SU-DHL-6 (cell line): ENCODE data around the gene NHLRC3.
"Not testable (repeated sequence)": the region's sequence is repeated elsewhere in the genome, so short reads cannot be mapped to it uniquely, and the experiment has no call there.

Experiments
- H2AFZ ChIP-seq: fragments of 200-600 bp; sonication (generic); 2 replicates; pipeline ENCODE4 v1.6.1; 2014; ENCODE audit warnings: low read depth, mild to moderate bottlenecking, moderate library complexity, mixed read lengths, antibody characterized with exemption, low read length; ENCODE audit not compliant: severe bottlenecking
- H3F3A ChIP-seq: fragments of 200-600 bp; shearing (Covaris generic); 2 replicates; pipeline ENCODE4 v1.6.0; 2016; ENCODE audit warnings: antibody characterized with exemption, mild to moderate bottlenecking; ENCODE audit not compliant: insufficient read depth
- H3K27ac ChIP-seq: fragments of 200-600 bp; sonication (generic); 2 replicates; pipeline ENCODE4 v1.5.1; 2016; ENCODE audit warnings: low read depth, mild to moderate bottlenecking, low read length, moderate library complexity, mixed read lengths
- H3K27me3 ChIP-seq: fragments of 200-600 bp; sonication (generic), shearing (Covaris generic); 2 replicates; pipeline ENCODE4 v1.6.0; 2014; ENCODE audit warnings: mild to moderate bottlenecking, low read length
- H3K36me3 ChIP-seq: fragments of 200-600 bp; sonication (generic); 2 replicates; pipeline ENCODE4 v1.6.1; 2014; ENCODE audit warnings: mild to moderate bottlenecking, low read length, mixed read lengths
- H3K4me2 ChIP-seq: fragments of 300-600, 200-600 bp; shearing (Covaris generic), sonication (generic); 2 replicates; pipeline ENCODE4 v1.6.0; 2014; ENCODE audit warnings: low read length, low read depth, mild to moderate bottlenecking; ENCODE audit not compliant: poor library complexity, severe bottlenecking
- H3K4me3 ChIP-seq: fragments of 200-600 bp; sonication (generic); 2 replicates; pipeline ENCODE4 v1.5.1; 2014; ENCODE audit warnings: antibody characterized with exemption, low read length, mild to moderate bottlenecking, mixed read lengths; ENCODE audit not compliant: insufficient read depth, poor library complexity, severe bottlenecking
- H3K79me2 ChIP-seq: fragments of 200-600 bp; sonication (generic); 2 replicates; pipeline ENCODE4 v1.6.1; 2014; ENCODE audit warnings: mild to moderate bottlenecking, low read length, moderate library complexity; ENCODE audit not compliant: insufficient read depth
- H3K9ac ChIP-seq: fragments of 200-600 bp; sonication (generic); 2 replicates; pipeline ENCODE4 v1.7.0; 2014; ENCODE audit warnings: mild to moderate bottlenecking, low read length
- H3K9me2 ChIP-seq: fragments of 200-600 bp; sonication (generic); replicated peaks from 2 replicates; pipeline ENCODE4 v1.6.1; 2014; ENCODE audit warnings: low read length; ENCODE audit not compliant: insufficient read depth
- H3K9me3 ChIP-seq: fragments of 200-600 bp; sonication (generic); 2 replicates; pipeline ENCODE4 v1.6.1; 2014; ENCODE audit warnings: low read length, mixed read lengths; ENCODE audit not compliant: insufficient read depth
- H4K20me1 ChIP-seq: fragments of 200-600 bp; sonication (generic); 2 replicates; pipeline ENCODE4 v1.6.1; 2014; ENCODE audit warnings: low read depth, mild to moderate bottlenecking, antibody characterized with exemption, low read length, moderate library complexity, mixed read lengths
- CTCF ChIP-seq: fragments of 200-600 bp; sonication (generic); IDR thresholded peaks from one replicate; pipeline ENCODE4 v1.5.1; 2017; ENCODE audit warnings: antibody characterized with exemption, mild to moderate bottlenecking, low read length, moderate library complexity; ENCODE audit not compliant: insufficient read depth, poor library complexity, severe bottlenecking
- EZH2phosphoT487 ChIP-seq: fragments of 200-600 bp; sonication (generic), shearing (Covaris generic); conservative IDR thresholded peaks from 2 replicates; pipeline ENCODE4 v1.6.1; 2018; ENCODE audit warnings: mild to moderate bottlenecking, antibody characterized with exemption, low read length, moderate library complexity, mixed read lengths

Gene NHLRC3

GRCh38 chr13:38998739-38999138 is 39.5 kb upstream of the NHLRC3 start:
- Histone ChIP-seq H3K79me2 (no peaks in the 10 kb centered on the region), H3K27ac (no peak overlapping the region), H4K20me1 (no peaks in the 10 kb centered on the region), H2AFZ (no peak overlapping the region), H3K9me2 (no peaks in the 10 kb centered on the region), H3K9ac (no peak overlapping the region), H3K9me3 (no peaks in the 10 kb centered on the region), H3K4me2 (no peak overlapping the region), H3K27me3 (no peaks in the 10 kb centered on the region), H3K4me3 (no peak overlapping the region), H3F3A (no peaks in the 10 kb centered on the region), H3K36me3 (no peaks in the 10 kb centered on the region)
- TF ChIP-seq EZH2phosphoT487 (no peak), CTCF (no peak)

DNA sequence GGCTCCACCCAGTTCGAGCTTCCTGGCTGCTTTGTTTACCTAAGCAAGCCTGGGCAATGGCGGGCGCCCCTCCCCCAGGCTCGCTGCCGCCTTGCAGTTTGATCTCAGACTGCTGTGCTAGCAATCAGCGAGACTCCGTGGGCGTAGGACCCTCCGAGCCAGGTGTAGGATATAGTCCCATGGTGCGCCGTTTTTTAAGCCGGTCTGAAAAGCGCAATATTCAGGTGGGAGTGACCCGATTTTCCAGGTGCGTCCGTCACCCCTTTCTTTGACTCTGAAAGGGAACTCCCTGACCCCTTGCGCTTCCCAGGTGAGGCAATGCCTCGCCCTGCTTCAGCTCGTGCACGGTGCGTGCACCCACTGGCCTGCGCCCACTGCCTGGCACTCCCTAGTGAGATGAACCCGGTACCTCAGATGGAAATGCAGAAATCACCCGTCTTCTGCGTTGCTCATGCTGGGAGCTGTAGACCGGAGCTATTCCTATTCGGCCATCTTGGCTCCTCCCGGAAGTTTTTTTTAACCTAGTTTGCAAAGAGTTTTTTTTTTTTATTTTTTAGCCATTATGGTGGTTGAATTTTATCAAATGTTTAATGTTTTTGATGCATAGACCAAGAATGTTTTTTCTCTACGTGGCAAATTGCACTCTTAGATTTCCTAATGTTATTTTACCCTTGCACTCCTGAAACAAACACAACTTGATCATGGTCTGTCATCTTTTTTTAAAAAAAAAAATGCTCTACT is 31.7 kb upstream of the NHLRC3 start:
- H3F3A ChIP-seq, H3K79me2 ChIP-seq, H2AFZ ChIP-seq, H3K9ac ChIP-seq, H3K9me2 ChIP-seq, H3K27me3 ChIP-seq, H3K27ac ChIP-seq, H4K20me1 ChIP-seq, H3K4me2 ChIP-seq, H3K9me3 ChIP-seq, H3K4me3 ChIP-seq: not testable (repeated sequence)
- H3K36me3 ChIP-seq, result peaks cover 27% of the 10 kb centered on the region; the same call in 1 of the 2 replicates

- Histone ChIP-seq H3K27me3 (no peaks in the 10 kb centered on the region), H3K36me3 (peaks cover 56% of the 10 kb centered on the region; the same call in 1 of the 2 replicates), H3F3A (no peaks in the 10 kb centered on the region), H3K4me2 (no peak overlapping the region), H3K9me2 (no peaks in the 10 kb centered on the region), H3K4me3 (no peak overlapping the region), H3K79me2 (no peaks in the 10 kb centered on the region), H3K27ac (no peak overlapping the region), H3K9me3 (no peaks in the 10 kb centered on the region), H2AFZ (no peak overlapping the region), H4K20me1 (no peaks in the 10 kb centered on the region), H3K9ac (no peak overlapping the region)
- TF ChIP-seq EZH2phosphoT487 (no peak), CTCF (no peak)
These were observed 25.6 kb upstream of the NHLRC3 start for GRCh38 chr13:39012608-39013007.

GRCh38 chr13:39013462-39013861 is 24.8 kb upstream of the NHLRC3 start:
- no peak for TF ChIP-seq CTCF
- TF ChIP-seq EZH2phosphoT487, result no peak
- H3K4me2 ChIP-seq, result no peak overlapping the region
- H3K79me2 ChIP-seq, result no peaks in the 10 kb centered on the region
- no peak overlapping the region for H3K4me3 ChIP-seq
- no peak overlapping the region for H2AFZ ChIP-seq
- H3K9me3 ChIP-seq, result no peaks in the 10 kb centered on the region
- H3K27ac ChIP-seq, result no peak overlapping the region
- H3K36me3 ChIP-seq, result peaks cover 56% of the 10 kb centered on the region; the same call in 1 of the 2 replicates
- H3K9me2 ChIP-seq, result no peaks in the 10 kb centered on the region
- no peaks in the 10 kb centered on the region for H4K20me1 ChIP-seq
- no peaks in the 10 kb centered on the region for H3F3A ChIP-seq
- H3K27me3 ChIP-seq, result no peaks in the 10 kb centered on the region
- H3K9ac ChIP-seq, result no peak overlapping the region
